A549 (cell line): ENCODE data around the gene STPG2.

Source experiments
- CEBPB ChIP-seq, 2 experiments: fragments of >200 bp in 1 of 2; sonication (Bioruptor Twin) in 1 of 2; formaldehyde crosslinking in 1 of 2; IDR thresholded peaks; 2 replicates each; pipeline ENCODE4 v1.6.1; 2012 to 2016
- CTCF ChIP-seq: fragments of >200 bp; sonication (Bioruptor Twin); formaldehyde crosslinking; IDR thresholded peaks from 3 replicates; pipeline ENCODE4 v1.5.1; 2016
- HDAC2 ChIP-seq: fragments of 200-600 bp; sonication (generic); IDR thresholded peaks from 2 replicates; pipeline ENCODE4 v1.6.1; 2016
- KDM1A ChIP-seq: fragments of 200-600 bp; sonication (generic); IDR thresholded peaks from 2 replicates; pipeline ENCODE4 v1.6.1; 2016; ENCODE audit warnings: low read depth, mild to moderate bottlenecking
- KDM5A ChIP-seq: fragments of 200-600 bp; sonication (generic); IDR thresholded peaks from 2 replicates; pipeline ENCODE4 v1.6.1; 2016; ENCODE audit warnings: antibody characterized with exemption, mild to moderate bottlenecking
- MAFK ChIP-seq: fragments of 450-650 bp; IDR thresholded peaks from 2 replicates; pipeline ENCODE4 v1.6.1; 2014; ENCODE audit not compliant: partially characterized antibody
- POLR2A ChIP-seq: IDR thresholded peaks from 2 replicates; pipeline ENCODE4 v1.6.1; 2012; ENCODE audit warnings: mild to moderate bottlenecking, low read length
- RFX5 ChIP-seq: fragments of 450-650 bp; IDR thresholded peaks from 2 replicates; pipeline ENCODE4 v1.7.1; 2014; ENCODE audit warnings: antibody characterized with exemption, mild to moderate bottlenecking, moderate library complexity
- TF ChIP-seq, protein P1 (sequence below): fragments of 450-650 bp; IDR thresholded peaks from 2 replicates; pipeline ENCODE4 v1.6.1; 2014; ENCODE audit warnings: antibody characterized with exemption

- no peak for TF ChIP-seq CTCF
- TF ChIP-seq, protein P1, sequence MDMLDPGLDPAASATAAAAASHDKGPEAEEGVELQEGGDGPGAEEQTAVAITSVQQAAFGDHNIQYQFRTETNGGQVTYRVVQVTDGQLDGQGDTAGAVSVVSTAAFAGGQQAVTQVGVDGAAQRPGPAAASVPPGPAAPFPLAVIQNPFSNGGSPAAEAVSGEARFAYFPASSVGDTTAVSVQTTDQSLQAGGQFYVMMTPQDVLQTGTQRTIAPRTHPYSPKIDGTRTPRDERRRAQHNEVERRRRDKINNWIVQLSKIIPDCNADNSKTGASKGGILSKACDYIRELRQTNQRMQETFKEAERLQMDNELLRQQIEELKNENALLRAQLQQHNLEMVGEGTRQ = no peak
- no peak for TF ChIP-seq KDM5A
- no peak for TF ChIP-seq RFX5
- no peak for TF ChIP-seq HDAC2
- no peak for TF ChIP-seq POLR2A
- no peak for TF ChIP-seq CEBPB (IDR thresholded peaks at IDR 0.05)
- no peak for TF ChIP-seq KDM1A
- no peak for TF ChIP-seq MAFK
Measured at GRCh38 chr4:97747945-97748344, 395.3 kb downstream of the STPG2 start.
